Right lobe of liver (tissue), 4 donors: Measurements from ENCODE around the gene SLC38A3.

ENCODE experiments used
- POLR2A ChIP-seq: fragments of 450-650 bp; IDR thresholded peaks from one replicate; pipeline ENCODE4 v1.6.1; 2017; ENCODE audit warnings: antibody characterized with exemption, mild to moderate bottlenecking
- TF ChIP-seq, protein P1 (sequence below), 4 donors: fragments of 200-600 bp in 3 of 4; fragments of 450-650 bp in 1 of 4; IDR thresholded peaks; one replicate each; pipeline versions ENCODE4 v1.5.1 to v1.8.0; 2016 to 2022; ENCODE audit warnings: antibody characterized with exemption in 4 of 4, mild to moderate bottlenecking in 2 of 4
- donor health status: DM: no; HTN: no; CAD: no.
- donor health status: DM: no; HTN: no; CAD: no.
- donor health status: DM: no; HTN: yes; CAD: no.

DNA sequence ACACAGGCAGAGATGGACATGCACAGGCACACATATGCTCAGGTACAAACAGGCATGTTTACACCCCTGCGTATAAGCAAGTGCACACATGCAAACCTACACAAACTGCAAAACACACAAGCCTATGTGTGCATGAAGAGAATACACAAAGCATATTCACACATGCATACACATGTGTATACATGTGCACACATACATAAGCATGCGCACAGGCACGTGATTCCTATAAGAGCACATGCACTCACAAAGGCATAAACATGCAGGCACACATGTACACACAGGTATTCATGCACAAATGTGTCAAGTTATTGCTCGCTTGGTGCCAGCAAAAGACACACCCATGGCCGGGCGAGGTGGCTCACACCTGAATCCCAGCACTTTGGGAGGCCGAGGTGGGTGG lies 15.1 kb upstream of the SLC38A3 start:
- TF ChIP-seq, protein P1, sequence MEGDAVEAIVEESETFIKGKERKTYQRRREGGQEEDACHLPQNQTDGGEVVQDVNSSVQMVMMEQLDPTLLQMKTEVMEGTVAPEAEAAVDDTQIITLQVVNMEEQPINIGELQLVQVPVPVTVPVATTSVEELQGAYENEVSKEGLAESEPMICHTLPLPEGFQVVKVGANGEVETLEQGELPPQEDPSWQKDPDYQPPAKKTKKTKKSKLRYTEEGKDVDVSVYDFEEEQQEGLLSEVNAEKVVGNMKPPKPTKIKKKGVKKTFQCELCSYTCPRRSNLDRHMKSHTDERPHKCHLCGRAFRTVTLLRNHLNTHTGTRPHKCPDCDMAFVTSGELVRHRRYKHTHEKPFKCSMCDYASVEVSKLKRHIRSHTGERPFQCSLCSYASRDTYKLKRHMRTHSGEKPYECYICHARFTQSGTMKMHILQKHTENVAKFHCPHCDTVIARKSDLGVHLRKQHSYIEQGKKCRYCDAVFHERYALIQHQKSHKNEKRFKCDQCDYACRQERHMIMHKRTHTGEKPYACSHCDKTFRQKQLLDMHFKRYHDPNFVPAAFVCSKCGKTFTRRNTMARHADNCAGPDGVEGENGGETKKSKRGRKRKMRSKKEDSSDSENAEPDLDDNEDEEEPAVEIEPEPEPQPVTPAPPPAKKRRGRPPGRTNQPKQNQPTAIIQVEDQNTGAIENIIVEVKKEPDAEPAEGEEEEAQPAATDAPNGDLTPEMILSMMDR (IDR thresholded peaks at IDR 0.05) = no peak
- TF ChIP-seq POLR2A = no peak
